Right forelimb (tissue), 1 donor: Measurements from ENCODE around the gene KCNA4.
"Not testable (repeated sequence)": the region's sequence is repeated elsewhere in the genome, so short reads cannot be mapped to it uniquely, and the experiment has no call there.

Experiments
- DNase-seq: peaks from one replicate; pipeline ENCODE4 v3.0.0-alpha.2; 2018

Gene KCNA4

DNA sequence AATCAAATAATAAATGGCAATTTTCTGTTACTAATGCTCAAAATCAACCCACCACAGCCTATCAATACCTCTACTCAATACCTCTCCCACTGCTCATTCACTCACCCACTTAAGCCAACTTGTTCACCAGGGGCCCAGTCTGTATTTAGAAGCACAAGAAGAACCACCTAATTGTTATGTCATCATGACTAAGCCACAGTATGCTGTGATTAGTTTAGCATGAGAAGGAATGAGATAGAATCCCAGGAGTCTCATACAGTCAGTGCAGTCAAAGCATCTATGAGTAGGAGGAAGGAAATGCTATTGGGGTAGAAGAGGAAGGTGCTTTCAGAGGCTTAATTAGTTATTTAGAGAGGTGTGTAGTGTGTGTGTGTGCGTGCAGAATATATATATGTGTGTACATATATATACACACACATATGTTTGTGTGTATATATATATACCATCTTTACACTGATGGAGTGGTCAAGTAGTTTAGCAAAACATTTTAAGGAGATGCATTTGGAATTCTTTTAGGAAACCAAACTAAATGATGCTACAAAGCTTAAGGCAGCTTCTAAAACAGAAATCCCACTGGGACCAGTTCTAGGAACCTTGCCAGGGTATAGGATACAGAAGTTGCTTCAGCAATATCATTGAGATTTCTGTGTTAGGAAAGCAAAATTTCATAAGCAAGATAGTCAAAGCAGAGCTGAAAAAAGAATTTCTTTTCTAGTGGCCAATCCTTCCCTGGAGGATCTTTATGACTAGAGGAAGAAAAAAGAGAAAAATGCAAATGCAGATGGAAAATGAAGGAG lies 27.5 kb downstream of the KCNA4 start:
- DNase-seq, result no peak

DNA sequence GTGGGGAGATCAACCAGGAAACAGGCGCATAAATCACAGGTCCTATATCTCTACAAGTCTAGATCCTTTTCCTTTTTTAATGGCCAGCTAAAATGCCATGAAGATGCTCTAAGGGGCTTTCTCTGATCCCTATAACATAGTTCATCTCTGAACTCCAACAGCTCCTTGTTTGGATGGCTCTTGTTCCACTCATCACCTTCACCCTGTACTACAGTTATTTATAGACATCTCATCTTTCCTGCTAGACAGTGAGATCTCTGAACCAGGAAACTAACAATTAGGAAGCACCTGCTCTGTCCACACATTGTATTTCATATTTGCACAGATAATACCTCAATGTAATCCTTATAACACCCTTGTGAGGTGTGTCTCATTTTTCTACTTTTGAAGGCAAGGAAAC lies 31.6 kb downstream of the KCNA4 start:
- no peak for DNase-seq

GRCh38 chr11:29984544-29984943 lies 32.3 kb downstream of the KCNA4 start:
- DNase-seq, result no peak

DNA sequence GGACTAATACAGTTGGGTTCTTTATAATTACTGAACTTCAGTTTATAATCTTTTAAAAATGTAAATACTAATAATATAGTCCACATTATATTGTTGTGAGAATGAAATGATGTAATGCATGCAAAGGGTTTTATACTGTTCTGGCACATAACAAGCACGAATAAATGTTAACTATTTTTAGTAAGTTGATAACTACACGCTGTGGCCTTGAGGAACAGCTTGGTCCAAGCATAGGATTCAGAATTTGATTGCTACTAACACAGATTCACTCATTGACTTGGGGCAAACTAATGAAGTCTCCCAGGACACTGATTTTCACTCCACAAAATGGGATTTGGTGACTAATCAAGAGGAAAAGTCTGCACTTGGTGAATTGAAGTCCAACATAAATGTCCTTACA lies 38.3 kb downstream of the KCNA4 start:
- DNase-seq, result no peak

GRCh38 chr11:29975580-29975979 lies 41.2 kb downstream of the KCNA4 start:
- DNase-seq, result not testable (repeated sequence)

- no peak for DNase-seq
These were observed 53.0 kb downstream of the KCNA4 start for GRCh38 chr11:29963796-29964195.

GRCh38 chr11:29963036-29963435 lies 53.8 kb downstream of the KCNA4 start:
- DNase-seq, result no peak

DNA sequence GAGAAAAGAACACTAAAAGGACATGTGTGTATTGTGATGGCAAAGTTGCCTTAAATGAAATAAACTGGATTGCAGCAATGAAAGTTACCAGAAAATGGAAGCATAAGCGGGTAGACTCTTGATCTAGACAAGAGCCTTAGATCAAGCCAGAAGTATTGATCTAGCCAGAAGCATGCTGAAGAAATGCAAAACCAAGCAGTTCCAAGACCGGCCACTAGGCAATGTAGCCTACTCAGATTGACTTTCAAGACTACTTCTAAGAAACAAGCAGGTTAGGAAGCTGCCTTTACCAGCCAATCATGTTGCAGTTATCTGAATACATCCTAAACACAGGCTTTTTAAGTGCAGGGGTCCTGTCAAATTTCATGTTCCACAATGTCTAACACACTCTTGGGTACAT lies 54.6 kb downstream of the KCNA4 start:
- DNase-seq, result no peak
